Measurements from ENCODE around the gene NHERF1. TPM values are rescaled to one million over a fixed set of nuclear protein-coding genes. Genes with fewer than 3 reads are reported as not detected.

NHERF1 gene
- total and polyA plus RNA-seq, 2 of the 8 experiments (the other 6 are each of a cell fraction or from before 2014, with no cell fraction given): 92.9 to 99.2 TPM

DNA sequence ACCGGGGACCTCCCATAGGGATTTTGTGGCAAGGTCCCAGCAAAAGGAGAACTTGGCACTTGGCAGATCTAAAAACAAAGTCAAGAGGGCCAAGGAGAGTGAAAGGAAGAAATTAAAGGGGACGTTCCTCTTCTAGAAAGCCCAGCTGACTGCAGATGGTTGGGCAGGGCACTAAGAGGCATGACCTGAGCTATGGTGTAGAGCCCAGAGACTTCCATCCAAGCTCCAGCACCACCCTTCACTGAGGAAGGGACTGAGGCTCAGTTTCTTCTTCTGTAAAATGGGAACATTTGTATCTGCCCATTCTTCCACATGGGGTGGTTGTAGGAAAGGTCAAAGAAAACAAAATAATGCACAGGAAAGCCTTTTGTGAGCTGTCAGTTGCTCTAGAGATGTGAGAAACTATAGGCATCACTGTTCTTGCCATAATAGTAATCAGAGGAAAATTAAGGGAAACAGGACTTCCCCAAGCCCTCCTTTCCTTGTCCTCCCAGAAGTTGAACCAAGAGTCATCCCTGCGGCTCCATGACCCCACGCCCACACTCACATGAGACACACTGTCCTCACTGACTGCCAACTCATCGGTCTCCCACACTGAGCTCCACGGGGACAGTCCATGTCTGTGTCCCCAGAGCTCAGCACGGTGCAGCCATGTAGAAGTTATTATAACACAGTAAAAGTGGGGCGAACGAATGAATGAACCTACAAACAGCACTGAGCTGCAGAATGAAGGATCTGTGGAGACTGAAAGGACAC, 46.1 kb upstream of the NHERF1 start:
- no peaks in the 10 kb centered on the region for H4K20me1 ChIP-seq (replicated peaks in 1 of 2; ENCODE audit: control insufficient read depth in 1 of 2, insufficient read depth in 2 of 2, low read length in 2 of 2)
- 87% methylated on average over 9 of the region's 9 CpGs; no CpG with 5 or more reads in 1 of the 2 experiments for WGBS, 2 experiments (ENCODE audit: extremely low coverage in 1 of 2, insufficient coverage in 1 of 2, insufficient read length in 1 of 2, insufficient replicate concordance in 2 of 2, low coverage in 1 of 2, low lambda C conversion rate in 2 of 2, missing lambda C conversion rate in 1 of 2)
- TF ChIP-seq RBBP5 (IDR thresholded peaks at IDR 0.05; ENCODE audit: borderline replicate concordance, low read depth, low read length) (no peak), EP300 (IDR thresholded peaks at IDR 0.05; ENCODE audit: borderline replicate concordance in 1 of 2, low read depth in 2 of 2, low read length in 2 of 2) (no peak), RXRA (IDR thresholded peaks at IDR 0.05; ENCODE audit: insufficient read depth, low read depth, low read length) (no peak), SP1 (IDR thresholded peaks at IDR 0.05; ENCODE audit: low read depth, low read length) (no peak), JUN (IDR thresholded peaks at IDR 0.05; ENCODE audit: low read depth, low read length) (no peak), KDM5A (IDR thresholded peaks at IDR 0.05; ENCODE audit: low read length) (no peak), GABPA (IDR thresholded peaks at IDR 0.05; ENCODE audit: borderline replicate concordance, insufficient read depth, low read length) (no peak)

More for the DNA sequence above, 46.1 kb upstream of the NHERF1 start:
- Histone ChIP-seq H3K9ac (replicated peaks in 1 of 4; ENCODE audit: extremely low read depth in 1 of 4, low read depth in 3 of 4, low read length in 3 of 4) (no peak overlapping the region), H3K18ac (ENCODE audit: extremely low read depth, low read length) (no peak overlapping the region), H2BK120ac (replicated peaks; ENCODE audit: low read depth, low read length) (no peak overlapping the region), H4K8ac (ENCODE audit: extremely low read depth, insufficient read depth, low read length) (no peak overlapping the region), H2BK15ac (ENCODE audit: low read length) (no peak overlapping the region), H3K27me3 (replicated peaks in 1 of 4; ENCODE audit: control insufficient read depth in 3 of 4, extremely low read depth in 1 of 4, insufficient read depth in 3 of 4, low read length in 3 of 4) (no peaks in the 10 kb centered on the region), H3K23ac (ENCODE audit: insufficient read length) (no peak overlapping the region), H3K56ac (replicated peaks; ENCODE audit: insufficient read length, low read depth, low read length) (no peak overlapping the region), H3K36me3 (ENCODE audit: control insufficient read depth in 2 of 4, insufficient read depth in 4 of 4, low read length in 3 of 4) (no peaks in the 10 kb centered on the region), H3K79me1 (ENCODE audit: low read depth, low read length) (no peaks in the 10 kb centered on the region), H3K9me3 (ENCODE audit: insufficient read depth in 2 of 2, low read depth in 1 of 2, low read length in 1 of 2) (no peaks in the 10 kb centered on the region), H2BK5ac (ENCODE audit: low read depth, low read length) (no peak overlapping the region), H3K4me3 (ENCODE audit: extremely low read depth in 1 of 4, insufficient read depth in 2 of 4, low read depth in 3 of 4, low read length in 4 of 4) (no peak overlapping the region), H3K27ac (ENCODE audit: low read depth, low read length) (no peak overlapping the region), H4K91ac (replicated peaks; ENCODE audit: insufficient read length, low read length) (no peak overlapping the region), H3K4me1 (replicated peaks in 1 of 4; ENCODE audit: control insufficient read depth in 3 of 4, insufficient read depth in 4 of 4, low read length in 3 of 4) (no peaks in the 10 kb centered on the region), H2AK5ac (ENCODE audit: low read depth, low read length) (no peak overlapping the region), H3K4ac (replicated peaks; ENCODE audit: insufficient read length, low read depth, low read length) (no peak overlapping the region), H3K79me2 (ENCODE audit: control insufficient read depth in 1 of 2, insufficient read depth in 2 of 2, low read length in 2 of 2) (no peaks in the 10 kb centered on the region), H2AFZ (ENCODE audit: low read length) (no peak overlapping the region), H2BK20ac (ENCODE audit: low read length) (no peak overlapping the region), H3K4me2 (ENCODE audit: insufficient read depth in 1 of 2, low read depth in 2 of 2, low read length in 2 of 2) (no peak overlapping the region), H3K23me2 (ENCODE audit: low read depth, low read length) (no peaks in the 10 kb centered on the region), H3K14ac (ENCODE audit: insufficient read length) (no peak overlapping the region), H2BK12ac (ENCODE audit: low read depth, low read length) (no peak overlapping the region), H4K5ac (ENCODE audit: insufficient read length, low read depth, low read length) (no peak overlapping the region)
- ChIA-PET CTCF (ENCODE audit: partially characterized antibody) (interaction anchor here (0.9 to 1.8 kb wide), 7 partner anchors 22 to 100 kb away, joined by 3 to 8 read pairs (median 3); no protein-coding TSS in a partner anchor), POLR2A (ENCODE audit: partially characterized antibody) (interaction anchor here (0.7 kb wide), 1 partner anchor 91 kb away, joined by 3 read pairs; no protein-coding TSS in a partner anchor)
- DNase-seq (ENCODE audit: low read depth in 1 of 2, low spot score in 2 of 2) (no peak), FAIRE-seq (no peak)

All from H1 (cell line).